CD4-positive, alpha-beta T cell (primary cell): ENCODE results near the gene COLQ. TPM values are rescaled to one million over a fixed set of nuclear protein-coding genes. Genes with fewer than 3 reads are reported as not detected.

Source experiments
- ATAC-seq: fragments of 200-7000 bp; cut with Tn5 transposase; one replicate; pipeline ENCODE4 v1.10.0; 2022; ENCODE audit warnings: mild to moderate bottlenecking; ENCODE audit not compliant: poor library complexity
- CTCF ChIA-PET: fragments of 350-600 bp; sonication (Branson Sonifier 250); formaldehyde crosslinking; loops from one replicate; lab custom pipeline; 2021; ENCODE audit warnings: antibody characterized with exemption, inconsistent platforms; lab: Charles Lee
- POLR2A ChIA-PET: fragments of 350-600 bp; sonication (Branson Sonifier 250); formaldehyde crosslinking; loops from one replicate; lab custom pipeline; 2021; ENCODE audit warnings: antibody characterized with exemption, inconsistent platforms; lab: Charles Lee
- DNase-seq, 14 experiments: peaks; one replicate each; pipeline ENCODE4 v3.0.0-alpha.2; 2013 to 2020; ENCODE audit warnings: mixed read lengths in 2 of 14
- H3K27ac ChIP-seq, 2 donors: one replicate each; pipeline versions ENCODE4 v1.5.1 to v1.7.0; 2013; ENCODE audit warnings: low read length in 2 of 2, low read depth in 1 of 2, mild to moderate bottlenecking in 1 of 2
- H3K27me3 ChIP-seq, 2 experiments: 1 replicate in 1 of 2; 2 replicates in 1 of 2; pipeline versions ENCODE4 v1.6.1 to v1.7.0; 2013; ENCODE audit warnings: low read length in 2 of 2, control low read depth in 1 of 2, mild to moderate bottlenecking in 1 of 2, moderate library complexity in 1 of 2; ENCODE audit not compliant: insufficient read depth in 2 of 2, control insufficient read depth in 1 of 2
- H3K36me3 ChIP-seq: one replicate; pipeline ENCODE4 v1.6.1; 2013; ENCODE audit warnings: low read length, control low read depth; ENCODE audit not compliant: insufficient read depth
- H3K4me1 ChIP-seq: one replicate; pipeline ENCODE4 v1.6.1; 2013; ENCODE audit warnings: low read length, control low read depth; ENCODE audit not compliant: insufficient read depth
- H3K4me3 ChIP-seq: one replicate; pipeline ENCODE4 v1.5.1; 2013; ENCODE audit warnings: mild to moderate bottlenecking, low read length, moderate library complexity
- H3K9me3 ChIP-seq, 2 experiments: 1 replicate in 1 of 2; 2 replicates in 1 of 2; pipeline versions ENCODE4 v1.6.1 to v1.7.0; 2013; ENCODE audit warnings: low read length in 2 of 2, mild to moderate bottlenecking in 2 of 2, control low read depth in 1 of 2, moderate library complexity in 1 of 2; ENCODE audit not compliant: control insufficient read depth in 1 of 2, insufficient read depth in 1 of 2
- H3K27ac Mint-ChIP-seq: one replicate; pipeline ENCODE4 v1.8.0; 2020; ENCODE audit warnings: mixed read lengths
- H3K27me3 Mint-ChIP-seq: one replicate; pipeline ENCODE4 v1.8.0; 2021; ENCODE audit warnings: mixed read lengths
- H3K36me3 Mint-ChIP-seq: one replicate; pipeline ENCODE4 v1.8.0; 2021; ENCODE audit warnings: low read depth, mixed read lengths
- H3K4me1 Mint-ChIP-seq: one replicate; pipeline ENCODE4 v1.8.0; 2021; ENCODE audit warnings: low read depth, mixed read lengths
- H3K4me3 Mint-ChIP-seq: one replicate; pipeline ENCODE4 v1.8.0; 2020; ENCODE audit warnings: mild to moderate bottlenecking, mixed read lengths
- H3K9me3 Mint-ChIP-seq: one replicate; pipeline ENCODE4 v1.8.0; 2020; ENCODE audit warnings: mixed read lengths
- CTCF ChIP-seq: fragments of 200-600 bp; IDR thresholded peaks from one replicate; pipeline ENCODE4 v1.8.0; 2022; ENCODE audit warnings: antibody characterized with exemption, mild to moderate bottlenecking
- intact Hi-C, 2 experiments: fragments of 100-400 bp; cut with DNase I in 1 of 2; cut with micrococcal nuclease in 1 of 2; formaldehyde crosslinking; loops; one replicate each; pipeline versions ENCODE4 v1.15.1 to v1.9.0; 2023 to 2025; cut with DNase I, micrococcal nuclease
- total RNA-seq, 174 experiments: library from RNA in 2 of 174; stranded (reverse) in 2 of 174; gene quantifications; one replicate each; pipeline ENCODE4 v1.2.3 and lab custom pipeline; 2021 to 2026

COLQ gene
- total RNA-seq, 2 experiments from 2014 or later: 3.5 to 3.7 TPM

- H3K36me3 Mint-ChIP-seq: peaks cover 89% of the 10 kb centered on the region
- no peak for DNase-seq
- Histone ChIP-seq H3K27ac (no peak overlapping the region), H3K9me3 (no peaks in the 10 kb centered on the region), H3K4me3 (no peak overlapping the region), H3K27me3 (no peaks in the 10 kb centered on the region), H3K36me3 (peaks cover 97% of the 10 kb centered on the region), H3K4me1 (peaks cover 4% of the 10 kb centered on the region)
- ATAC-seq: no peak
- no peak overlapping the region for H3K4me3 Mint-ChIP-seq
- H3K27ac Mint-ChIP-seq: no peak overlapping the region
- no peaks in the 10 kb centered on the region for H3K9me3 Mint-ChIP-seq
- ChIA-PET POLR2A (no interaction called here), CTCF (no interaction called here)
- H3K27me3 Mint-ChIP-seq: no peaks in the 10 kb centered on the region
- peaks cover 16% of the 10 kb centered on the region for H3K4me1 Mint-ChIP-seq
- TF ChIP-seq CTCF: no peak
- intact Hi-C loops: loop anchor here in 1 of 2 experiments (5.0 to 10.0 kb wide), 3 partner anchors 119 to 771 kb away; no protein-coding TSS in a partner anchor
Measured at GRCh38 chr3:15436246-15436645, 85.3 kb downstream of the COLQ start.

- Histone ChIP-seq H3K4me3 (no peak overlapping the region), H3K9me3 (no peaks in the 10 kb centered on the region), H3K27me3 (no peaks in the 10 kb centered on the region), H3K36me3 (peaks cover 92% of the 10 kb centered on the region), H3K27ac (no peak overlapping the region), H3K4me1 (peaks cover 3% of the 10 kb centered on the region)
- Mint-ChIP-seq H3K9me3 (no peaks in the 10 kb centered on the region), H3K36me3 (peaks cover 84% of the 10 kb centered on the region), H3K4me3 (no peak overlapping the region), H3K4me1 (peaks cover 19% of the 10 kb centered on the region), H3K27ac (no peak overlapping the region), H3K27me3 (no peaks in the 10 kb centered on the region)
- ChIA-PET POLR2A (no interaction called here), CTCF (no interaction called here)
- no peak for TF ChIP-seq CTCF
- intact Hi-C loops: loop anchor here in 1 of 2 experiments (5.0 to 10.0 kb wide), 3 partner anchors 120 to 770 kb away; no protein-coding TSS in a partner anchor
- no peak for DNase-seq
- ATAC-seq: no peak
Measured at GRCh38 chr3:15434756-15435155, 86.8 kb downstream of the COLQ start.

GRCh38 chr3:15433531-15433930 lies 88.0 kb downstream of the COLQ start:
- Mint-ChIP-seq H3K9me3 (no peaks in the 10 kb centered on the region), H3K4me3 (no peak overlapping the region), H3K27ac (no peak overlapping the region), H3K4me1 (peaks cover 32% of the 10 kb centered on the region), H3K27me3 (no peaks in the 10 kb centered on the region), H3K36me3 (peaks cover 77% of the 10 kb centered on the region)
- H3K4me1 ChIP-seq: peaks cover 11% of the 10 kb centered on the region
- no peak for DNase-seq
- intact Hi-C loops: loop anchor here in 1 of 2 experiments (10.0 kb wide), 2 partner anchors 121 to 769 kb away; no protein-coding TSS in a partner anchor
- no peak overlapping the region for H3K4me3 ChIP-seq
- no peak for ATAC-seq
- POLR2A ChIA-PET: no interaction called here
- CTCF ChIA-PET: interaction anchor here (0.6 kb wide), 1 partner anchor 834 kb away, joined by 3 read pairs; no protein-coding TSS in a partner anchor
- H3K27ac ChIP-seq: no peak overlapping the region
- H3K27me3 ChIP-seq: no peaks in the 10 kb centered on the region
- H3K36me3 ChIP-seq: peaks cover 80% of the 10 kb centered on the region
- H3K9me3 ChIP-seq: no peaks in the 10 kb centered on the region
- no peak for TF ChIP-seq CTCF
